Calu3 (cell line): Measurements from ENCODE around the gene PAEP. TPM values are rescaled to one million over a fixed set of nuclear protein-coding genes. Genes with fewer than 3 reads are reported as not detected.

Source experiments
- BruUV-seq: library from RNA; stranded (reverse); fragments of 400-500 nt; replicated peaks from 2 replicates; lab custom pipeline; 2021; lab: Mats Ljungman, UMichigan
- CTCF ChIA-PET: fragments of 300-600 bp; sonication (Branson Sonifier 250); formaldehyde crosslinking; loops from one replicate; lab custom pipeline; 2022; ENCODE audit warnings: antibody characterized with exemption; lab: Charles Lee
- DNase-seq: peaks from one replicate; pipeline ENCODE4 v3.0.0; 2022
- H3K27ac Mint-ChIP-seq: one replicate; pipeline ENCODE4 v1.8.0; 2022; ENCODE audit warnings: mixed read lengths; ENCODE audit not compliant: unreplicated experiment
- H3K27me3 Mint-ChIP-seq: one replicate; pipeline ENCODE4 v1.8.0; 2022; ENCODE audit warnings: mixed read lengths; ENCODE audit not compliant: unreplicated experiment
- H3K36me3 Mint-ChIP-seq: one replicate; pipeline ENCODE4 v1.8.0; 2022; ENCODE audit warnings: mild to moderate bottlenecking, moderate library complexity, mixed read lengths; ENCODE audit not compliant: insufficient read depth, unreplicated experiment
- H3K4me1 Mint-ChIP-seq: one replicate; pipeline ENCODE4 v1.8.0; 2022; ENCODE audit warnings: mild to moderate bottlenecking, low read depth, mixed read lengths; ENCODE audit not compliant: unreplicated experiment
- H3K4me3 Mint-ChIP-seq: one replicate; pipeline ENCODE4 v1.8.0; 2022; ENCODE audit warnings: mild to moderate bottlenecking, low read depth, moderate library complexity, mixed read lengths; ENCODE audit not compliant: unreplicated experiment
- H3K9me3 Mint-ChIP-seq: one replicate; pipeline ENCODE4 v1.8.0; 2022; ENCODE audit warnings: low read depth, mixed read lengths; ENCODE audit not compliant: unreplicated experiment
- intact Hi-C: fragments of 100-400 bp; cut with micrococcal nuclease; formaldehyde crosslinking; loops from one replicate; pipeline ENCODE4 v1.10.0; 2022; ENCODE audit not compliant: unreplicated experiment
- total RNA-seq: library from RNA; stranded (reverse); gene quantifications from 2 replicates; pipeline ENCODE4 v1.2.3, GENCODE V29; 2022
- TF ChIP-seq, protein P1 (sequence below): fragments of 200-600 bp; IDR thresholded peaks from one replicate; pipeline ENCODE4 v1.8.0; 2022; ENCODE audit warnings: antibody characterized with exemption; ENCODE audit not compliant: unreplicated experiment

Gene PAEP
- total RNA-seq, 1 experiment from 2014 or later, result 0.45 TPM

GRCh38 chr9:135580664-135581380, 19.3 kb downstream of the PAEP start:
- intact Hi-C loops, result no loop called here
- Mint-ChIP-seq H3K27me3 (peaks cover 43% of the 10 kb centered on the region), H3K36me3 (no peaks in the 10 kb centered on the region), H3K9me3 (no peaks in the 10 kb centered on the region), H3K27ac (no peak overlapping the region), H3K4me1 (no peaks in the 10 kb centered on the region), H3K4me3 (no peak overlapping the region)
- TF ChIP-seq, protein P1, sequence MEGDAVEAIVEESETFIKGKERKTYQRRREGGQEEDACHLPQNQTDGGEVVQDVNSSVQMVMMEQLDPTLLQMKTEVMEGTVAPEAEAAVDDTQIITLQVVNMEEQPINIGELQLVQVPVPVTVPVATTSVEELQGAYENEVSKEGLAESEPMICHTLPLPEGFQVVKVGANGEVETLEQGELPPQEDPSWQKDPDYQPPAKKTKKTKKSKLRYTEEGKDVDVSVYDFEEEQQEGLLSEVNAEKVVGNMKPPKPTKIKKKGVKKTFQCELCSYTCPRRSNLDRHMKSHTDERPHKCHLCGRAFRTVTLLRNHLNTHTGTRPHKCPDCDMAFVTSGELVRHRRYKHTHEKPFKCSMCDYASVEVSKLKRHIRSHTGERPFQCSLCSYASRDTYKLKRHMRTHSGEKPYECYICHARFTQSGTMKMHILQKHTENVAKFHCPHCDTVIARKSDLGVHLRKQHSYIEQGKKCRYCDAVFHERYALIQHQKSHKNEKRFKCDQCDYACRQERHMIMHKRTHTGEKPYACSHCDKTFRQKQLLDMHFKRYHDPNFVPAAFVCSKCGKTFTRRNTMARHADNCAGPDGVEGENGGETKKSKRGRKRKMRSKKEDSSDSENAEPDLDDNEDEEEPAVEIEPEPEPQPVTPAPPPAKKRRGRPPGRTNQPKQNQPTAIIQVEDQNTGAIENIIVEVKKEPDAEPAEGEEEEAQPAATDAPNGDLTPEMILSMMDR, result no peak
- CTCF ChIA-PET, result no interaction called here
- no TSS peak for BruUV-seq
- no peak for DNase-seq

GRCh38 chr9:135581636-135582426, 20.3 kb downstream of the PAEP start:
- TF ChIP-seq, protein P1, result no peak
- intact Hi-C loops, result no loop called here
- no peaks in the 10 kb centered on the region for H3K36me3 Mint-ChIP-seq
- no TSS peak for BruUV-seq
- H3K9me3 Mint-ChIP-seq, result no peaks in the 10 kb centered on the region
- peaks cover 43% of the 10 kb centered on the region for H3K27me3 Mint-ChIP-seq
- CTCF ChIA-PET, result no interaction called here
- DNase-seq, result no peak
- H3K27ac Mint-ChIP-seq, result no peak overlapping the region
- no peaks in the 10 kb centered on the region for H3K4me1 Mint-ChIP-seq
- no peak overlapping the region for H3K4me3 Mint-ChIP-seq

DNA sequence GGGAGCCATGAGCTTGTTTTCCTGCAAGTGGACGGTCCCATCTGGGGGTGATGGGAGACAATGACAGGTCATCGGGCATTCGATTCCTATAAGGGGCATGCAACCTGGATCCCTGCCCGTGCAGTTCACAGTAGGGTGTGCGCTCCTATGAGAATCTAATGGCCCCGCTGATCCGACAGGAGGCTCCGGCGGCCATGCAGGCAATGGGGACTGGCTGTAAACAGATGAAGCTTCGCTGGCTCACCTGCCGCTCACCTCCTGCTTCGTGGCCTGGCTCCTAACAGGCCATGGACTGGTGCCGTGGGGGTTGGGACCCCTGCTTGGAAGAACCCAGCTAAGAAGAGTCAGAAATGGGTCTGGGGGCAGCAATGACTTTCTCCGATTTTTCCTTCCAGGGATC, 21.0 kb downstream of the PAEP start:
- Mint-ChIP-seq H3K36me3 (no peaks in the 10 kb centered on the region), H3K4me3 (no peak overlapping the region), H3K27ac (no peak overlapping the region), H3K9me3 (no peaks in the 10 kb centered on the region), H3K27me3 (peaks cover 43% of the 10 kb centered on the region), H3K4me1 (no peaks in the 10 kb centered on the region)
- no peak for DNase-seq
- no TSS peak for BruUV-seq
- TF ChIP-seq, protein P1, result no peak
- intact Hi-C loops, result no loop called here
- CTCF ChIA-PET, result no interaction called here

DNA sequence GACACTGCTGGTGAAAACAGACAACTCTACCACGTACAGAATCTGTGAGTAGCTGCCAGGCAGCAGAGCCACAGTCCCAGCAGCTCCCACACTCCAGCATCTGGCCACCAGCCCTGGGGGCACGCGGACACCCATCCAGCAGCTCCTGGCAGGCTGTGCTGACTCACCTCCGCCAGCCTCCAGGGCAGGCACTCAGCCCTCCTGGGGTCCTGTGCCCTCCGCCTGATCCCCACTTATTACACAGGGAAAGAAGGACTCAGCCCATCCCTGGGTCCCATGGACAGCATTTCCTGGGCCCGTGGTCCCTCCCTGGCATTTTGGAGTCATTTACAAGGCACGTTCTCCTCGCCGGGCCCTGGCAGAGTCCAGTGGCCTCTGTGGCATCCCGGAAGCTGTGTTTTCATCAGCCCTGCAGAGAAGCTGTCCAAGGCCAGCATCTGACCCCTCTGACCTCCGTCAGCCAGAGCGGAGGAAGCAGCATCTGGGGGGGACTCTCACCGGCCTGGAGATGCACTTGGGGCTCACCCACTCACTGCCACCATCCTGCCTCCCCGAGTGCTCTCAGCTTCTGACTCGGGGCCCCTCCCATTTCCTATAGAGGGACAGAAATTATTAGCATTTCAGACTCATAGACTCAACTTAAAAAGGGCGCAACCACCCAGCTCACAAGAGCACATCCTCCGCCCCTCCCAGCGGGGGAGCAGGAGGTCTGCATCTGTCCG, 21.6 kb downstream of the PAEP start:
- DNase-seq, result no peak
- intact Hi-C loops, result no loop called here
- BruUV-seq, result no TSS peak
- Mint-ChIP-seq H3K27ac (no peak overlapping the region), H3K4me3 (no peak overlapping the region), H3K4me1 (no peaks in the 10 kb centered on the region), H3K9me3 (no peaks in the 10 kb centered on the region), H3K36me3 (no peaks in the 10 kb centered on the region), H3K27me3 (peaks cover 43% of the 10 kb centered on the region)
- CTCF ChIA-PET, result no interaction called here
- TF ChIP-seq, protein P1, result no peak
